ENCODE data around the gene ZBTB42. TPM values are rescaled to one million over a fixed set of nuclear protein-coding genes. Genes with fewer than 3 reads are reported as not detected.

Gene ZBTB42
- total RNA-seq, 1 experiment from 2014 or later, result 4.2 TPM

DNA sequence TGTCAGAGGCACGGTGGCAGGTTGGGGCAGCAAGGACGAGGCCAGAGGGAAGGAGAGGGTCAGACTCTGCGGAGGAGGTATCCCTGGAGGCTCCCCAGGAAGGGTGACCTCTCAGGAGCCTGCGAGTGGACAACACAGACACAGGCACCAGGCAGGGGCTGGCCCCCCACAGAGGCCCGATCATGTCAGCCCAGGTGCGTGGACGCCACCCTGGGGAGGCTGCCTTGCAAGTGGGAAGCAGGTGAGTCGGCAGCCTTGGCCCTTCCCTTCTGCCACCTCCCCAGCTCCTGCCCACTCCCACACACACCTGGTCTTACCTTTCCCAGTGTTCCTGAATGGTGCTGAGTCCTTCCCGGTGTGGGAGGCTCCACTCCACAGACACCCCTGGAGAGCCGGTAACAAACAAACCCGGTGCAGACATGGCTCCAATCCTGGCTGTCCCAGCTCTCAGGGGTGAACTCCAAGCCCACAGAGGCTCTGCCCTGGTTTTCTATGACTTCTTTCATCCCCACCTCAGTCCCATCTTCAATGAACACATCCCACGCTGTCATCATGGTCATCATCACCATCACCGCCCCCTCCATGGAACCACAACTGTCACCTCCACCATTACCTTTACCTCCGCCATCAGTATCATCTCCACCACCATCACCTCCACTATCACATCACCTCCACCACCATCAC, 5.2 kb downstream of the ZBTB42 start:
- Histone ChIP-seq H3K4me1 (replicated peaks; ENCODE audit: insufficient read depth) (peaks cover 9% of the 10 kb centered on the region), H3K27ac (no peak overlapping the region), H3F3A (ENCODE audit: insufficient read depth, low read depth) (peaks cover 12% of the 10 kb centered on the region; the same call in 1 of the 2 replicates), H3K4me2 (no peak overlapping the region), H4K20me1 (ENCODE audit: insufficient read depth) (peaks cover 4% of the 10 kb centered on the region), H3K9me3 (ENCODE audit: insufficient read depth, low read depth) (no peaks in the 10 kb centered on the region), H2AFZ (no peak overlapping the region), H3K9me2 (ENCODE audit: insufficient read depth) (no peaks in the 10 kb centered on the region), H3K4me3 (no peak overlapping the region), H3K79me2 (ENCODE audit: low read depth) (no peaks in the 10 kb centered on the region), H3K36me3 (ENCODE audit: low read depth) (no peaks in the 10 kb centered on the region), H3K27me3 (ENCODE audit: insufficient read depth, low read depth) (no peaks in the 10 kb centered on the region)
- POLR2A ChIA-PET (ENCODE audit: unreplicated experiment), result no interaction called here
- no TSS peak for BruUV-seq (replicated peaks)
- TF ChIP-seq EZH2 (IDR thresholded peaks at IDR 0.05; ENCODE audit: low read depth), result no peak
- TF ChIP-seq, protein P1, sequence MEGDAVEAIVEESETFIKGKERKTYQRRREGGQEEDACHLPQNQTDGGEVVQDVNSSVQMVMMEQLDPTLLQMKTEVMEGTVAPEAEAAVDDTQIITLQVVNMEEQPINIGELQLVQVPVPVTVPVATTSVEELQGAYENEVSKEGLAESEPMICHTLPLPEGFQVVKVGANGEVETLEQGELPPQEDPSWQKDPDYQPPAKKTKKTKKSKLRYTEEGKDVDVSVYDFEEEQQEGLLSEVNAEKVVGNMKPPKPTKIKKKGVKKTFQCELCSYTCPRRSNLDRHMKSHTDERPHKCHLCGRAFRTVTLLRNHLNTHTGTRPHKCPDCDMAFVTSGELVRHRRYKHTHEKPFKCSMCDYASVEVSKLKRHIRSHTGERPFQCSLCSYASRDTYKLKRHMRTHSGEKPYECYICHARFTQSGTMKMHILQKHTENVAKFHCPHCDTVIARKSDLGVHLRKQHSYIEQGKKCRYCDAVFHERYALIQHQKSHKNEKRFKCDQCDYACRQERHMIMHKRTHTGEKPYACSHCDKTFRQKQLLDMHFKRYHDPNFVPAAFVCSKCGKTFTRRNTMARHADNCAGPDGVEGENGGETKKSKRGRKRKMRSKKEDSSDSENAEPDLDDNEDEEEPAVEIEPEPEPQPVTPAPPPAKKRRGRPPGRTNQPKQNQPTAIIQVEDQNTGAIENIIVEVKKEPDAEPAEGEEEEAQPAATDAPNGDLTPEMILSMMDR (conservative IDR thresholded peaks at IDR 0.05), result no peak
- intact Hi-C loops (cut with micrococcal nuclease; ENCODE audit: unreplicated experiment), result no loop called here
- DNase-seq, result no peak
- CTCF ChIA-PET, result no interaction called here

DNA sequence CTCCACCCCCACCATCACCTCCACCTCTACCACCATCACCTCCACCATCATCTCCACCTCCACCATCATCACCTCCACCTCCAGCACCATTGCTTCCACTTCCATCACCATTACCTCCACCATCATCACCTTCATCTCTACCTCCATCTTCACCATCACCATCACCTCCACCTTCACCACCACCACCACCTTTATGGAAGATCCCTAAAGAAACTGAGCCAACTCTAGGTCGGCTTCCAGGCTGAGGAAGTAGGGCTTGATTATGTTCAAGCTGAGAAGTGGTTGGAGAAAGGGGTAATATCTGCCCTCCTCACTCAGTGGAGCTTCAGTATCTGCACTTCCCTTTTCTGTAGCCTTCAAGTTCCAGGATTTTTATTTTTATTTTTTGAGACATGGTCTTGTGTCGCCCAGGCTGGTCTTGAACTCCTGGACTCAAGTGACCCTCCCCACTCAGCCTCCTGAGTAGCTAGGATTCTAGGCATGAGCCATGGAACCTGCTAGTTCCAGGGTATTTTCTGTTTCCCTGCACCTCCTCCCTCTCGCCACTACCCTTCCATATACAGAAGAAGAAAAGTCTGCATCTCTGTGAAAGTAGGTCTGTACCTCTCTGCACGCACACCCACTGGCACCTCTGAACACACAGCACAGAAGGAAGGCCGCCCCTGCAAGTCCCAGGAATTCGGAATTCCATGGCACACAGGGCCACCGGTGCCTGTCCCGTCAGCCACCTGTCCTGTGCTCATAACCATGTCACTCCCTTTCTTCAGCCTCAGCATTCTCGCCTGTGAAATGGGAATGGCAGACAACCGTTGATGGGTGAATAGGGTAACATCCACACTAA, 5.9 kb downstream of the ZBTB42 start:
- POLR2A ChIA-PET (ENCODE audit: unreplicated experiment), result no interaction called here
- Histone ChIP-seq H3K36me3 (ENCODE audit: low read depth) (no peaks in the 10 kb centered on the region), H3K79me2 (ENCODE audit: low read depth) (no peaks in the 10 kb centered on the region), H3K9me3 (ENCODE audit: insufficient read depth, low read depth) (no peaks in the 10 kb centered on the region), H3K9me2 (ENCODE audit: insufficient read depth) (no peaks in the 10 kb centered on the region), H3K27ac (no peak overlapping the region), H4K20me1 (ENCODE audit: insufficient read depth) (peaks cover 4% of the 10 kb centered on the region), H2AFZ (no peak overlapping the region), H3K4me2 (no peak overlapping the region), H3K27me3 (ENCODE audit: insufficient read depth, low read depth) (no peaks in the 10 kb centered on the region), H3K4me3 (no peak overlapping the region), H3F3A (ENCODE audit: insufficient read depth, low read depth) (peaks cover 12% of the 10 kb centered on the region; the same call in 1 of the 2 replicates), H3K4me1 (replicated peaks; ENCODE audit: insufficient read depth) (peaks cover 3% of the 10 kb centered on the region)
- no peak for DNase-seq
- no TSS peak for BruUV-seq (replicated peaks)
- intact Hi-C loops (cut with micrococcal nuclease; ENCODE audit: unreplicated experiment), result no loop called here
- TF ChIP-seq EZH2 (IDR thresholded peaks at IDR 0.05; ENCODE audit: low read depth), result no peak
- TF ChIP-seq, protein P1 (conservative IDR thresholded peaks at IDR 0.05), result no peak
- CTCF ChIA-PET, result no interaction called here

DNA sequence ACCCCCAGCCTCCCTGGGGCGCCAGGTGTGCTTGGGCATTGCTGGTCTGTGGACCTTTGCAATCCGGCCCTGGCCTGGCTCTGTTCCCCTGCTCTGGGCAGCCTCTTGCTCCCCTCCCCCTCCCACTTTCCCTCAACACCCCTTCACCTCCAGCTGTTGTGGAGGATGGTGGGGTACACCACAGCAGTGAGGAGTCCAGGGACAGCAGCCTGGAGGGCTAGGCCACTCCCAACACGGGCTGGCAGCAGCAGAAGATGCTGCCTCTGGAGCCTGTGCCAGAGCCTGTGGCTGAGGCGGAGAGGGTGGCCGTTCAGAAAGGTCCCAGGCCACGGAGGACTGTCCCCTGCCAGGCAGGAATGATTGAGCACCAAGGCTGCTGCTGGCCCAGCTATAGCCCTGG, 7.6 kb downstream of the ZBTB42 start:
- H3K4me2 ChIP-seq, result no peak overlapping the region
- no peak for TF ChIP-seq EZH2 (IDR thresholded peaks at IDR 0.05; ENCODE audit: low read depth)
- TF ChIP-seq, protein P1 (conservative IDR thresholded peaks at IDR 0.05), result no peak
- peaks cover 12% of the 10 kb centered on the region; the same call in 1 of the 2 replicates for H3F3A ChIP-seq (ENCODE audit: insufficient read depth, low read depth)
- no peaks in the 10 kb centered on the region for H3K36me3 ChIP-seq (ENCODE audit: low read depth)
- intact Hi-C loops (cut with micrococcal nuclease; ENCODE audit: unreplicated experiment), result no loop called here
- no peaks in the 10 kb centered on the region for H3K79me2 ChIP-seq (ENCODE audit: low read depth)
- H3K4me3 ChIP-seq, result no peak overlapping the region
- no TSS peak for BruUV-seq (replicated peaks)
- peaks cover 1% of the 10 kb centered on the region for H4K20me1 ChIP-seq (ENCODE audit: insufficient read depth)
- no peak overlapping the region for H3K27ac ChIP-seq
- CTCF ChIA-PET, result no interaction called here
- no peaks in the 10 kb centered on the region; the same call in 1 of the 2 replicates for H3K4me1 ChIP-seq (replicated peaks; ENCODE audit: insufficient read depth)
- POLR2A ChIA-PET (ENCODE audit: unreplicated experiment), result interaction anchor here (0.7 kb wide), 1 partner anchor 161 kb away, joined by 3 read pairs; no protein-coding TSS in a partner anchor
- no peaks in the 10 kb centered on the region for H3K9me3 ChIP-seq (ENCODE audit: insufficient read depth, low read depth)
- no peaks in the 10 kb centered on the region for H3K9me2 ChIP-seq (ENCODE audit: insufficient read depth)
- no peak overlapping the region for H2AFZ ChIP-seq
- no peak for DNase-seq
- H3K27me3 ChIP-seq (ENCODE audit: insufficient read depth, low read depth), result no peaks in the 10 kb centered on the region

Measured in PC-9 (cell line).